Heart right ventricle (tissue), 16 donors: ENCODE measurements around the gene ZNF182. TPM values are rescaled to one million over a fixed set of nuclear protein-coding genes. Genes with fewer than 3 reads are reported as not detected.
"Not testable (repeated sequence)": the region's sequence is repeated elsewhere in the genome, so short reads cannot be mapped to it uniquely, and the experiment has no call there.

Source experiments
- ATAC-seq, 8 donors: fragments of 200-7000 bp; cut with Tn5 transposase; one replicate each; pipeline ENCODE4 v1.9.1; 2020; ENCODE audit warnings: mild to moderate bottlenecking in 8 of 8, moderate library complexity in 8 of 8, moderate number of reproducible peaks in 1 of 8
- DNase-seq, 2 donors: peaks; one replicate each; pipeline ENCODE4 v3.0.0-alpha.2; 2020
- H3K27ac ChIP-seq, 10 donors: fragments of 200-600 bp; sonication (generic) in 2 of 10; one replicate each; pipeline versions ENCODE4 v1.5.0 to v1.8.0; 2020 to 2022; ENCODE audit warnings: mild to moderate bottlenecking in 3 of 10
- H3K27me3 ChIP-seq, 7 donors: fragments of 200-600 bp; one replicate each; pipeline ENCODE4 v1.8.0; 2021 to 2022; ENCODE audit warnings: mild to moderate bottlenecking in 2 of 7
- H3K36me3 ChIP-seq, 9 donors: fragments of 200-600 bp; sonication (generic) in 1 of 9; one replicate each; pipeline versions ENCODE4 v1.5.0 to v1.8.0; 2020 to 2022; ENCODE audit warnings: mild to moderate bottlenecking in 2 of 9
- H3K4me1 ChIP-seq, 9 donors: fragments of 200-600 bp; sonication (generic) in 1 of 9; one replicate each; pipeline versions ENCODE4 v1.5.0 to v1.8.0; 2020 to 2022; ENCODE audit warnings: mild to moderate bottlenecking in 4 of 9
- H3K4me3 ChIP-seq, 10 donors: fragments of 200-600 bp; sonication (generic) in 2 of 10; one replicate each; pipeline versions ENCODE4 v1.5.0 to v1.8.0; 2020 to 2022; ENCODE audit warnings: mild to moderate bottlenecking in 7 of 10, moderate library complexity in 2 of 10
- H3K9me3 ChIP-seq, 11 donors: fragments of 200-600 bp in 10 of 11; sonication (generic) in 2 of 11; one replicate each; pipeline versions ENCODE4 v1.5.0 to v1.8.0; 2013 to 2022; ENCODE audit warnings: mild to moderate bottlenecking in 2 of 11, control low read depth in 1 of 11, moderate library complexity in 1 of 11
- CTCF ChIP-seq, 9 donors: fragments of 200-600 bp; sonication (generic) in 2 of 9; IDR thresholded peaks; one replicate each; pipeline versions ENCODE4 v1.5.0 to v1.8.0; 2021 to 2022; ENCODE audit warnings: antibody characterized with exemption in 9 of 9, mild to moderate bottlenecking in 5 of 9, moderate library complexity in 1 of 9
- WGBS, 2 donors: extraction: QIAGEN DNeasy Blood & Tissue Kit; methylation state at CpG; one replicate each; pipeline ENCODE4 v1.1.7; 2013; ENCODE audit warnings: inconsistent platforms in 1 of 2; 5-methylcytosine and 5-hydroxymethylcytosine counted together
- intact Hi-C, 10 donors: fragments of 100-400 bp; cut with DNase I; formaldehyde crosslinking; loops; one replicate each; pipeline versions ENCODE4 v1.11.1 to v1.14.2; 2022
- polyA plus RNA-seq, 2 donors: library from polyadenylated mRNA; stranded (reverse); fragments of 200-250 nt; gene quantifications; one replicate each; pipeline ENCODE4 v1.2.3, GENCODE V29; 2013
- total RNA-seq, 10 donors: library from RNA; stranded (reverse); fragmentation: NEBNext Ultra II Directional in 3 of 10; extraction: Animal tissue kit (Norgen Biotek cat#: 25700) in 3 of 10; gene quantifications; one replicate each; pipeline versions ENCODE4 v1.2.1 to v1.2.4, GENCODE V29; 2021 to 2023
- donor health status: Arrhythmogenic right ventricular cardiomyopathy.
- donor health status: ischemic (EF 13 %, LVEDD 7.1; RV severe dilation, severe dysfunction).
- donor health status: healthy with polysubstance abuse.
- donor health status: DM: no; HTN: yes; CAD: no.
- donor health status: DM: no; HTN: no; CAD: no.
- donor health status: ischemic (EF 25% LVEDD 6.9; RV normal size, moderate dysfunction).
- donor health status: ischemic (EF 25% LVEDD 5.7; RV mildly dilated, moderate dysfunction).
- donor health status: healthy.
- donor health status: DM: yes; HTN: yes; CAD: no.
- donor health status: Ischemic cardiomyopathy.
- donor health status: ischemic (EF 35%, LVEDD 5.7; RV mildly dilated, moderate dysfunction).
- donor health status: nonischemic (EF 11% LVEDD 7.7; RV severe dilation, severe dysfunction).
- donor health status: DM: yes; HTN: yes; CAD: no.
- donor health status: PGD.
- donor health status: ischemic (EF 29% LVEDD 5.4; RV normal size, mild dysfunction).
- donor health status: nonischemic (EF 23%, LVEDD 6.1; RV moderate dilation, normal function).

ZNF182 gene
- total and polyA plus RNA-seq, 12 donors = 1.6 to 4.3 (median 3.1) TPM

GRCh38 chrX:48035891-48036290 is 32.1 kb upstream of the ZNF182 start:
- TF ChIP-seq CTCF (IDR thresholded peaks at IDR 0.05) = no peak
- Histone ChIP-seq H3K4me3 (no peak overlapping the region), H3K36me3 (no peaks in the 10 kb centered on the region), H3K27me3 (no peaks in the 10 kb centered on the region), H3K4me1 (no peaks in the 10 kb centered on the region), H3K9me3 (peaks cover 0 to 6% (median 0%) of the 10 kb centered on the region in 11 donors), H3K27ac (no peak overlapping the region)
- DNase-seq = no peak
- ATAC-seq = no peak
- intact Hi-C loops = no loop called here
- WGBS, 2 donors = 44 to 52% methylated on average over 4 of the region's 4 CpGs

- WGBS, 2 donors = 80 to 87% methylated on average over 10 of the region's 10 CpGs
- H3K9me3 ChIP-seq, H3K27me3 ChIP-seq, intact Hi-C loops, H3K36me3 ChIP-seq, DNase-seq, ATAC-seq, H3K27ac ChIP-seq, H3K4me3 ChIP-seq, H3K4me1 ChIP-seq: not testable (repeated sequence)
Measured at GRCh38 chrX:48030641-48031173, 26.9 kb upstream of the ZNF182 start.

- Histone ChIP-seq H3K36me3 (no peaks in the 10 kb centered on the region), H3K27ac (no peak overlapping the region), H3K27me3 (no peaks in the 10 kb centered on the region), H3K4me3 (no peak overlapping the region), H3K4me1 (peaks cover 0 to 13% (median 0%) of the 10 kb centered on the region in 9 donors), H3K9me3 (no peaks in the 10 kb centered on the region)
- intact Hi-C loops = no loop called here
- DNase-seq (no peak), ATAC-seq (no peak)
- TF ChIP-seq CTCF (IDR thresholded peaks at IDR 0.05) = no peak
- 93 to 96% methylated on average over 10 of the region's 10 CpGs for WGBS, 2 donors
Measured at GRCh38 chrX:48030237-48030636, 26.4 kb upstream of the ZNF182 start.

GRCh38 chrX:48028091-48028490 is 24.3 kb upstream of the ZNF182 start:
- ATAC-seq (no peak), DNase-seq (no peak)
- Histone ChIP-seq H3K9me3 (no peaks in the 10 kb centered on the region), H3K36me3 (no peaks in the 10 kb centered on the region), H3K27me3 (no peaks in the 10 kb centered on the region), H3K4me3 (no peak overlapping the region), H3K4me1 (peaks cover 0 to 14% (median 0%) of the 10 kb centered on the region in 9 donors), H3K27ac (no peak overlapping the region)
- no peak for TF ChIP-seq CTCF (IDR thresholded peaks at IDR 0.05)
- 93 to 98% methylated on average over 8 of the region's 8 CpGs for WGBS, 2 donors
- intact Hi-C loops = loop anchor here in 8 of 10 donors (5.0 to 10.0 kb wide), 9 partner anchors 63 to 483 kb away; partner anchors contain the start of genes ZNF81 (in 4 of the 8), ELK1 (in 3 of the 8), UXT (in 3 of the 8) and ARAF (in 1 of the 8)

- H3K27me3 ChIP-seq, H3K9me3 ChIP-seq, H3K4me3 ChIP-seq, H3K36me3 ChIP-seq, DNase-seq, ATAC-seq, H3K27ac ChIP-seq: not testable (repeated sequence)
- H3K4me1 ChIP-seq = peaks cover 0 to 14% (median 0%) of the 10 kb centered on the region in 9 donors
- WGBS, 2 donors = 55 to 68% methylated on average over 3 to 4 of the region's 4 CpGs
- intact Hi-C loops = loop anchor here in 8 of 10 donors (5.0 to 10.0 kb wide), 9 partner anchors 63 to 483 kb away; partner anchors contain the start of genes ZNF81 (in 4 of the 8), ELK1 (in 3 of the 8), UXT (in 3 of the 8) and ARAF (in 1 of the 8)
Measured at GRCh38 chrX:48027545-48027944, 23.8 kb upstream of the ZNF182 start.
